Stimulated activated CD4-positive, alpha-beta T cell treated with anti-CD3 and anti-CD28 coated beads, Interleukin-1b, Interleukin-23, amount 100 ng/mL, for 24 hours (primary cell): ENCODE measurements around the gene KERA.
"Not testable (repeated sequence)": the region's sequence is repeated elsewhere in the genome, so short reads cannot be mapped to it uniquely, and the experiment has no call there.

Experiments used
- DNase-seq, 4 experiments: peaks; one replicate each; pipeline ENCODE4 v3.0.0-alpha.2; 2020; ENCODE audit warnings: low read depth in 4 of 4, low spot score in 1 of 4

The KERA gene

GRCh38 chr12:91057368-91058165 lies at the start of gene KERA:
KERA (minus strand) TSS chr12:91058024; CDS start chr12:91056281, 1,743 bp downstream.
- no peak for DNase-seq

- no peak for DNase-seq
Observed at GRCh38 chr12:91106283-91106682, 48.5 kb upstream of the KERA start.

- DNase-seq = no peak
Observed at GRCh38 chr12:91105807-91106206, 48.0 kb upstream of the KERA start.

GRCh38 chr12:91104812-91105466 lies 47.1 kb upstream of the KERA start:
- no peak for DNase-seq

- no peak for DNase-seq
Observed at GRCh38 chr12:91103624-91104023, 45.8 kb upstream of the KERA start.

GRCh38 chr12:91103101-91103500 lies 45.3 kb upstream of the KERA start:
- no peak for DNase-seq

- DNase-seq = no peak
Observed at GRCh38 chr12:91100906-91101305, 43.1 kb upstream of the KERA start.

GRCh38 chr12:91099836-91100235 lies 42.0 kb upstream of the KERA start:
- DNase-seq = no peak

- DNase-seq = no peak
Observed at GRCh38 chr12:91099341-91099740, 41.5 kb upstream of the KERA start.

- DNase-seq = no peak
Observed at GRCh38 chr12:91098941-91099340, 41.1 kb upstream of the KERA start.

- DNase-seq = no peak
Observed at GRCh38 chr12:91098461-91098860, 40.6 kb upstream of the KERA start.

- DNase-seq = no peak
Observed at GRCh38 chr12:91094957-91095356, 37.1 kb upstream of the KERA start.

GRCh38 chr12:91094032-91094662 lies 36.3 kb upstream of the KERA start:
- no peak for DNase-seq

- DNase-seq = no peak
Observed at GRCh38 chr12:91093341-91093740, 35.5 kb upstream of the KERA start.

GRCh38 chr12:91091916-91092715 lies 34.3 kb upstream of the KERA start:
- no peak for DNase-seq

GRCh38 chr12:91089953-91090352 lies 32.1 kb upstream of the KERA start:
- DNase-seq = not testable (repeated sequence)

- no peak for DNase-seq
Observed at GRCh38 chr12:91080041-91080440, 22.2 kb upstream of the KERA start.

GRCh38 chr12:91078501-91078900 lies 20.7 kb upstream of the KERA start:
- no peak for DNase-seq

GRCh38 chr12:91077228-91077954 lies 19.6 kb upstream of the KERA start:
- no peak for DNase-seq

- no peak for DNase-seq
Observed at GRCh38 chr12:91074851-91075250, 17.0 kb upstream of the KERA start.
